ENCODE results near the gene WWOX.
"Not testable (repeated sequence)": the region's sequence is repeated elsewhere in the genome, so short reads cannot be mapped to it uniquely, and the experiment has no call there.

Gene WWOX

DNA sequence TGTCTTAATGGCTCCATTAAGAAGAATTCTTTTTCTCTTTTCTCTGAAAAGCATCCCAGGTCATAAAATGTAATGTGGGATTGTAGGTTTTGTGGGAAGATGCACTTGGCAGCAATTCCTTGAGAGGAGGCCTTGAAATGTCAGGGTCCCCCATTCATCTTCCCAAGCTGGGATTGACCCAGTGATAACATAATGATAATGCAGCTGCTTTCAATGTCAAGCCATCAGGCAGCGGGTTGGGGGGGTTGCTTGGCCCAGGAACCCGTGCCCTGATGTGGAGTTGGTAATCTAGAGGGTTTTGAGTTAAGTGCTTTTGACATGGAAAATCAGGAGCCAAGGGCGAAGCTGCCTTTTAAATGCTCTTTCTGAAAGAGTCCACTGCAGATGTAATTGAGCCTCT, 484.0 kb downstream of the WWOX start:
- intact Hi-C loops (cut with DNase I) = no loop called here
- no peak for DNase-seq

DNA sequence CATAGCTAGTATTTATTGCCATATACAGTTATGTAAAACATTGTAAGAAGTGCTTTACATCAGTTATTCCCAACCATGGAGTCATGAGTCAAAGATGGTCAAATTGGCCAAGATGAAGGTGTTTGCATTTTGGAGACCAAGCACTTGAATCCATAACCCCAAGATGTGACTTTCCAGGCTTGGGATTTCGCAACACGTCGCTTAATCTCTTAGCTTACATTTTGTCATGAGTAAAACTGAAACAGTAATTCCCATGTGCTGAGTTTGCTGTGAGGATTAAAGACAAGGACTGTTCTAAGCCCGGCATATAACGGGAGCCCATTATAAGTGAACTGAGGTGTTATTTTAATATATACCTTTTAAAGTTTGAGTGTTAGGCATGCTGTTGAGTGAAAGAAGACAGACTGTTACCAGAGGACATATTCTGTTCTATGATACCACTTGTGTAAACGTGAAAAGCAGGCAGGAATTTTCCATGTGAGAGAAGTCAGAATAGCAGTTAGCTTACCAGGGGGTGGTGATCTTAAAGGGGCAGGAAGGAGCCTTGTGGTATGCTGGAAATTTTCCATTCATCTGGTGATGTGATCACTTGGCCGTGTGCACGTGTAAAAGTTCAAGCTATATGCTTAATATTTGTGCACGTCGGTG, 484.9 kb downstream of the WWOX start:
- no peak for DNase-seq
- intact Hi-C loops (cut with DNase I) = no loop called here

DNA sequence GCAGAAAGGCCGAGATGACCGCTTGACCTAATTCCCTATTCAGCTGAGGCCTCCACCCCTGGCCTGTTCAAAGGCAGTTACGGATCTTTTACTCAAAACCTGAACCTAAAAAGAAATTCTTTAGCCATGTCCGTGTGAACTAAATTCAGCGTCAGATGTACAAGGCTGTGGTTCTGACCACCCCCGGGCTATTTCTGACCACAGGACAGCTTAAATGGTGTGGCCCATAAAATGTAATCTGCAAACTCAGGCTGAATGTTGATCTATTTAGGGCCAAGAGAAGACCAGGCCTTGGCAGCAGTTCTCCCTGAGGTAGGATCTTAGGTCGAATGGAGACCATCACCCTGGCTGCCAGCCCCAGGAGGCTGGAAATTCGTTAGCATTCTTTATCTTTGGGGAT, 485.5 kb downstream of the WWOX start:
- DNase-seq = no peak
- intact Hi-C loops (cut with DNase I) = no loop called here

DNA sequence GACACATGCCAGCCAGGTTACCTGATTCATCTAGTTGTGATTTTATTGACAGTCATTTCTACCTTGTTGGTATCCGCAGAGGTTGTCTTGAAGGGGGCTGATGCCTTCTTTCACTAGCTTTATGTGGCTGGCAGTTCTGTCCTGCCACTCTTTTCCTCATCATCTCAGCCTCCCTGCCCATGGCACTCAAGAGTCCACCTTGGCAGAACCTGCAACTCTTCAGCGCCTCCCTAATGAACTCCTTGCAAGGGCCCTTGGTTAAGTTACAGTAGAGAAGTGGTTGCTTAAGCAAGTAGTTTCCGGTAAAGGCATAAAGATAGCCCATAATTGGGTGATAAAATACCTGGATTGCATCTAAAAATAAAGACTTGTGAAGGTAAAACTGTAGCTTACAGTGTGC, 489.9 kb downstream of the WWOX start:
- intact Hi-C loops (cut with DNase I) = no loop called here
- DNase-seq = no peak

DNA sequence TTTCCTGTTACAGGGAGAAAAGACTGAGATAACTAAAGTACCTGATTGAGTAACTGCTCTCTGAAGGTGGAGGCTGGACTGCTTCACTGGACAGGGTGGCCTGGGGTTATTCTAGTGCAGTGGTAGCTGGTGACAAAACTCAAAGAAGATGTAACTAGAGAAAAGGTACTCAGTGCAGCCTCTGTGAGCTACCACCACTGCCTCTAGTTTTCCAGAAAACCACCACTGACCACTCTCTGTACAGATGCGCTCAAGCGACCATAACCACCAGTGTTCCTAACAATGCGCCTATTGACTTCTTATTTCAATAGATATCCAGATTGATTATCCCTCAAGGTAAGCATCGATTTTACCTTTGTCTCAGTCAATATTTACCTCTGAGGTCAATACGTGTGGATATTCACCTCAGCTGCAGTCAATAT, 492.2 kb downstream of the WWOX start:
- DNase-seq = no peak
- intact Hi-C loops (cut with DNase I) = no loop called here

DNA sequence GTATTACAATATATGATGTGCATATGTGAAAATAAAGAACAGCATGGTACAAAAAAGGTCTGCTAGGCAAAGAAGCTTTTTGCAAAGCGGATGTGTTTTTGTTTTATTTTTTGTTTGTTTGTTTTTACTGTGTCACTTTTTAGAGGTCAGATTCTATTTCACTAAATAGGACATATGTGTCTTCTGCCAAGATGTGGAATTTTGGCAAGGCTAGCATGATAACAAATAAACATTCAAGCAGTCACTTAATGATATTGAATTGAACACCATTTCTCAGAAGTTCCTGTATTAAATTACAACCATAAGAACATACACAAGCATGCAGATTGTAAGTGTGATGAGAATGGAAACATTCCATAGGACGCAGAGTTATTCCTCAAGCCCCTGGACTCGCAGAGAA, 492.7 kb downstream of the WWOX start:
- DNase-seq = no peak
- intact Hi-C loops (cut with DNase I) = no loop called here

DNA sequence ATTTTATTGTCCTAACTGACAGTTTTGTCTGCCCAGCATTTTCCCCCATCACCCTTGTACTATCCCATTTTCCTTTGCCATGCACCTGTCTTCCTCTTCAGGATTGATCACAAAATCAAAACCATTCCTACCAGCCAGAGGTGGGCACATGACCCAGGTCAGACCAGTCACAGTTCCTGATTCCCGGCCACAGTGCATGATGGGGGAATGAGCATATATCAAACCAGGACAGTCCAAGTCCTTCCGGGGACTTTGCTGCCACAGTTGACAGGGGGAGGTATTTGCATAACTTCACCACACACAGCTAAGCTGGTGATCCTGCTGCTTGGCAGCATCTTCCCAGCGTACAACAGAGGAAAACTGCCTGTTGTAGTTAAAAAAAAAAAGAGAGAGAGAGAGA, 493.9 kb downstream of the WWOX start:
- no peak for DNase-seq
- intact Hi-C loops (cut with DNase I) = no loop called here

DNA sequence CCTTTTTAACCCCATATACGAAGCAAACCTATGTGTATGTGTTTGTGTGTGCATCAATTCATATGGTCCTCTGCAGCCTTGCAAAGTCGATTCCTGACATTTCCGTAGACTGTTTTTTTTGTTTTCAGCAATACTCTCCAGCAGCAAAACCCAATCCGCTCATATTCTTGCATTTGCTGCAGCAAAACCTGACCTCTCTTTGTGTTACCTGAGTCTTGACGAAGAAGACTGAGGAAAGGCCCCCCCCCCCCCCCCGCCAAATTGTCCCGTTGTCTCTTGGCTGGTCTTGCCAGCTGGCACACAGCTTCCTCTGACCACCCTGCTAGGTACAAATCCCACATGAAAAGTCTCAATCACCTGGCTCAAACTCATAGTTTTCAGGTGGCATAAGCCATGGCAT, 494.7 kb downstream of the WWOX start:
- intact Hi-C loops (cut with DNase I) = no loop called here

DNA sequence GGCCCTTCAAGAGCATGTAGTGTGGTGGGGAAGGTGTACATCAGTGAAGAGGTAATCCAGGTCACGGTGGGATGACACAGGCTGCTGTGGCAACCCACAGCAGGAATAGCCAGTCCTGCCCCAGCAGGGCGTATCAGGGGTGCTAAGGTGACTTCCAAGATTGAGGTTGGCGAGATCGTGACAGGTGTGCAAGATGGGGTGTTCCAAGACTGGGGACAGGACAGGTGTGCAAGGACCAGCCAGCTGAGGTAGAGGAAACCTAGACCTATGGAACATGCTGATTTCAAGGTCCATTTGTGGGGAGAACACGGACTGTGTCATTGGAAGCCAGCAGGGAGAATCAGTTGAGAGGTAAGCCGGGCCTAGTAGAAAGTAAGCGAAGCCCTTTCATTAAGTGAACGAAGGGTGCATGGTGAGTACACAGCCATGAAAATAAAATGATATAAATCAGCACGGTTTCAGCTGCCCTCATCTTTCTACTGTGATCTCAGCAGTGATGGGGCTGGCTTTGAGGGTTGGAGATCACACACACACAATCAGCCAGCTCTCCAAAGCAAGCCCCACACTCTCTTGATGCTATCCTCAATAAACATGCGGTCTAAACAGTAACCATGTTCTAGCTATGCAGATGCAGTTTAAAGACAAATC, 497.0 kb downstream of the WWOX start:
- no peak for DNase-seq
- intact Hi-C loops (cut with DNase I) = no loop called here

More for the DNA sequence above, 494.7 kb downstream of the WWOX start:
- no peak for DNase-seq

DNA sequence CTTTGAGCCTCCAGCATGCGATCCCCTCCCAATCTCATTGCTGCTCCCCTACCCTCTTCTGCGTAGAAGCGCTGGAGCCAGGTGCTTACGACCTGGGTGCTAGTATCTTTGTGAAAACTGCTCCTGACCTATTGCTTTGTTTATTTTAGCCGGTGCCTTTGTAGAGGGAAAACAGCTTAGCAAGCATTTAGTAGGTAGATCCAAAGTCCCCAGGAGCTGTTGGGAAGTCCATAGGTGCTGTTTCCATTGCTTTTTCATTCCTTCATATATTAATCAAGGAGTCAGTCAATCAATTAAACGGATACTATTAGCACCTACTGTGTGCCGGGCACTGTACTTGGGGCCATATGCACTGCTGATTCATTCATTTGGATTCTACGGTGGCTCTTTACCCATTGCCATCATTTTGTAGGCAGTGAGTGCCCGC, 497.6 kb downstream of the WWOX start:
- no peak for DNase-seq
- intact Hi-C loops (cut with DNase I) = no loop called here

DNA sequence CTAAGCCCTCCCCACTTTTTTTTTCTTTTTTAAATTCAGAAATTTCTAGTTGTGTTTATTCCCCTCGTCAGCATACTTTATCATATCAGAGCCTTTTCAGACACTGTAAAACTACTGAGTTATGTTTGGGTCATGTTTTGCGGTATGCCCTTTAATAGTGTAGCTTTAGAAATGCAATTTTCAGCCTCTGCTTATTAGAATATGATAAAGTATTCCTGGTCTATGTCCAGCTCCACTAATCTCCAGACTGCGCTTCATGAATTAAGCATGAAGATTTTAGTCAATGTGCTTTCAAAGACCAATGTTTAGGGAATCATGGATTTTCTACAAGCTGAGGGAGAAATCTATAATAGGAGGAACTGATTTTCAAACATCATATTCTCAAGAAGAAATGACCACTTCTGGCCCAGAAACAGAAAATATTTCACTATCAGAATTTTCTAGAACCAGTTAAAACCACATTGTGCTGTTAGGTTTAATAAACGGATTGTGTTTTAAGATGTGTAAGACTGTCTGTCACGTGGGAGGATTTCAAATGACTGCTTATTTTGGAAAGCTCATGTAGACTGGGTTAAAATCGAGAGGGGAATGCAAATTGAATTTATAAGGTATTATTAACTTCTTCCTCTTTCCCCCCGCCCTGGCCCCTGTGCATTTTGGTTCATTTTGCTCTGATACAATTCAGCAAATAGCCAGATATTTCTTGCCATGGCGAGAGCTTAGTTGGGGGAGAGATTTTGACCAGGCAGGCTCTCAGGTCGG, 498.5 kb downstream of the WWOX start:
- DNase-seq = no peak
- intact Hi-C loops (cut with DNase I) = no loop called here

DNA sequence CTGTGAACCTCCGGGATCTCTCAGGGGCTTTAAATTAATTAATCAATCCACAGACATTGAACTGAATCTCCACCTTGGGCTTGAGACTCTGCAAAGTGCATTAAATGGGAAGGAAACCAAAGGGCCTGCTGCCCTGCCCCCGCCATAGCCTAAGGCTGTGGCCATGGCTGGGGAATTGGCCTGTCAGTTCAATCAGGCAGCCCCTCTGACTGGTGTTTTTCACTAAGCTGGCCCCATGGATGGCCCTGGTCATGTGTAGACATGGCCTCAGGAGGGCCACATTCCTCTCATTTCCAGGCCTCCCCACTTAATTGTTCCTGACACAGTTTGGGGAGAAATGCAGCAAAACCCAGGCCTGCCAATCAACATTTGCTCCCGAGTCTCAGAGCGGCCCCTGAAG, 499.8 kb downstream of the WWOX start:
- intact Hi-C loops (cut with DNase I) = no loop called here
- no peak for DNase-seq

DNA sequence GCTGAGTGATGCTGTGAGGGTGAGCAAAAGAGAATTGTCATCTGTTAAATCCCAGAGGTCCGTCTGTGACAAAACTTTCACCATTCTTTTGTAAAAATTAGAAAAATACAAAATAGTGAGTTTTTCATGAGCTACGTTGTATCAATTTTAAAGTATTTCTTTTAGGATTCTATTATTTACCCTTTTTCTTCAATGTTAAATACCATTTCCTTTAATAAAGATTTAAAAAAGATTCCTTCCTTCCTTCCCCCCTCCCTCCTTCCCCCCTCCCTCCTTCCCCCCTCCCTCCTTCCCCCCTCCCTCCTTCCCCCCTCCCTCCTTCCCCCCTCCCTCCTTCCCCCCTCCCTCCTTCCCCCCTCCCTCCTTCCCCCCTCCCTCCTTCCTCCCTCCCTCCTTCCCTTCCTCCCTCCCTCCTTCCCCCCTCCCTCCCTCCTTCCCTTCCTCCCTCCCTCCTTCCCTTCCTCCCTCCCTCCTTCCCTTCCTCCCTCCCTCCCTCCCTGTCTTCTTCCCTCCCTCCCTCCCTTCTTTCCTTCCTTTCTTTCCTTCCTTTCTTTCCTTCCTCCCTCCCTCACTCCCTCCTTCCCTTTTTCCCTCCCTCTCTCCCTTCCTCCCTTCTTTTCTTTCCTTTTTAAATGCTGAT, 505.1 kb downstream of the WWOX start:
- DNase-seq; intact Hi-C loops (cut with DNase I): not testable (repeated sequence)

DNA sequence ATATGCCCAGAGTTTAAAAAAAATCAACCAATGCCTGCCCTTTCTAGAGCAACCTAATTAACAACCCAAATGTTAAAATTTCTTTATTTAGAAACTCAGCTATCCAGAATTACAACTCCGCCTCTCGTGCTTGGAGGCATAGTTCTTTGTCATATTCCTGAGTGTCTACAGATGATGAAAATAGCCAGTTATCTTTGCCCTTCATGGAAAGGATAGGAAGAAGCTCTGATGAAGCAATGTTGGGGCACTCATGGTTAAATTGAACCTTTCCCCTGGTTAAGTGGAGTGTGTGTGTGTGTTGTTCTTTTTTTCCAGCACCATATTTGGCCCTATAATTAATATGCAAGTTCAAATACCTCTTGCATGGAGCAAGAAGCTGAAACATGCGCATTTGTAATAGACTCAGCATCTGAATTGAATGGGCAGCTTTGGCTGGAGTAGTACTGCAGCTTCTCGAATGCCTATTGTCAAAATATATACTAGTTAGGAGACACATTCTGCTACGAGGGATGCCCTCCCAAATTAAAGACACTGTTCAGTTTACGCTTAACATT, 506.2 kb downstream of the WWOX start:
- intact Hi-C loops (cut with DNase I) = no loop called here
- no peak for DNase-seq

DNA sequence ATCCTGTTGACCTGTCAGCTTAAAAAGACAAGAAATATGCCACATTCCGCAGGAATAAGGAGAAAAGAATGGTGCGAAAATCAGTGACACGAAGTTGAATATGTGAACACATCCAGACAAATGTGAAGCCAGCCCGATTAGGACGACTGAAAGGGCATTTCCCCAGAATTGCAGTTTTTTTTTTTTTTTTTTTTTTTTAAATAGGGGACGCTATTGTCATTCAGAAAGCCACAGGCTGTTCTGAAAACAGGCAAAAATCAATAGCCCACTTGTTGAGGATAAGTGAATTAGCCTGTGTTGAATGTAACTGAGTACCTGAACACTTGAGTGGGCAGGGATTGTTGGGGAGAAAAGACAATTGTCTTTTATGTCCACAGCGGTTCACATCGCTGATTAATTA, 507.1 kb downstream of the WWOX start:
- intact Hi-C loops (cut with DNase I) = no loop called here
- no peak for DNase-seq

DNA sequence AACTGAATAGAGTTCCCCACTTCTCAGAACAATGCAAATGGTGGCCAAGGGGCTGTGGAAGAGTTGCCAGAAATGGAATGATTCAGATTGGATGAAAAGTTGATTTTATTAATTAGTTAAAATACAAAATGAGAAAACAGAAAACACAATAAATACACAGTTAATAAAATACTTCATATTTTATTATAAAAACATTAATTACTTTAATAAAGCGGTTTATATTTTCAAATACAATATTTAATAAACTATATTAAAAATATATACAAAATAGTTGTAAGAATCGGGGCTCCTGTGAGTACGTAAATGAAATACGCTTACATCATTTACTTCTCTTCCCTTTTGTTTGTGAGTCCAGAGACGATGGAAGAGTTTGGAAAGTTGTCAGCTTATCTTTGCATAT, 507.6 kb downstream of the WWOX start:
- intact Hi-C loops (cut with DNase I) = no loop called here
- no peak for DNase-seq

DNA sequence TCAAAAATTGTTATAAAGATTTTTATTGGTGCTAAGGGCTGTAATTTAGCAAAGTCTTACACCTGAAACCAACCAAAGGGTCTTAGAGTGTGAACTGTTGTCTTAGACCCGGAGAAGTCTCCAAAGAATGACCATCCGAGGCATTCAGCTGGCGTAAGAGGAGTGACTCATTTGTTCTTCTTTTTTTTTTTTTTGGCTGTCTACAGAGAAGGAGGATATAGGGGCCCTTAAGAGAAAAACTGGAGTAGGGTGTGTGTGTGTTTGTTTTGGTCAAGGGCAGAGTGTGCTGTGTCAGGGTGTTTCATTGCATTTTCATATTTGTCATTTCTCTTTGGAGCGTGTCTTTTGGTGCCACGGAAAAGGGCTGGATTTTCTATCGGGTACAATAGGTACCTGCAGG, 508.0 kb downstream of the WWOX start:
- no peak for DNase-seq
- intact Hi-C loops (cut with DNase I) = no loop called here

DNA sequence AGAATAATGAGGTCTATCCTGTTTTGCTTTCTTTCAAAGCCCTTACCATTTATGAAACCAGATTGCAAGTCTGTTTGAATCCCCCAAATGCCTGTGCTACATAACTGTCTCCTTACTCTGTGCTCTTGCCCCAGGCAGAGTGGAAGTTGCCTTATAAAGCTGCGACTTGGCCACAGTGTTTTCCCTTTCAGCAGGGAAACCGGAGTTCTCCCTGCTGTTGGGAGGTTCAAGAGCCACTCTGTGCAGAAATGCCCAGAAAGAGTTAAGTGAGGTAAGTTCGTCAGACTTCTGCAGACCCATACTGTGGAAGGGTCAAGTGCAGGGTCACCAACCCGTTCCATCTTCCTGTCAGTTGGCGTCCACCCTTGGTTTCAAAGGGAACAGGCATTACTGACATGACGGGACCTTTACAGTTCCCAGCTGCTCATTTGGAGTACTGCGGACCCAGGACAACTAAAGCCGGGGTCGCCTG, 508.9 kb downstream of the WWOX start:
- no peak for DNase-seq
- intact Hi-C loops (cut with DNase I) = no loop called here

DNA sequence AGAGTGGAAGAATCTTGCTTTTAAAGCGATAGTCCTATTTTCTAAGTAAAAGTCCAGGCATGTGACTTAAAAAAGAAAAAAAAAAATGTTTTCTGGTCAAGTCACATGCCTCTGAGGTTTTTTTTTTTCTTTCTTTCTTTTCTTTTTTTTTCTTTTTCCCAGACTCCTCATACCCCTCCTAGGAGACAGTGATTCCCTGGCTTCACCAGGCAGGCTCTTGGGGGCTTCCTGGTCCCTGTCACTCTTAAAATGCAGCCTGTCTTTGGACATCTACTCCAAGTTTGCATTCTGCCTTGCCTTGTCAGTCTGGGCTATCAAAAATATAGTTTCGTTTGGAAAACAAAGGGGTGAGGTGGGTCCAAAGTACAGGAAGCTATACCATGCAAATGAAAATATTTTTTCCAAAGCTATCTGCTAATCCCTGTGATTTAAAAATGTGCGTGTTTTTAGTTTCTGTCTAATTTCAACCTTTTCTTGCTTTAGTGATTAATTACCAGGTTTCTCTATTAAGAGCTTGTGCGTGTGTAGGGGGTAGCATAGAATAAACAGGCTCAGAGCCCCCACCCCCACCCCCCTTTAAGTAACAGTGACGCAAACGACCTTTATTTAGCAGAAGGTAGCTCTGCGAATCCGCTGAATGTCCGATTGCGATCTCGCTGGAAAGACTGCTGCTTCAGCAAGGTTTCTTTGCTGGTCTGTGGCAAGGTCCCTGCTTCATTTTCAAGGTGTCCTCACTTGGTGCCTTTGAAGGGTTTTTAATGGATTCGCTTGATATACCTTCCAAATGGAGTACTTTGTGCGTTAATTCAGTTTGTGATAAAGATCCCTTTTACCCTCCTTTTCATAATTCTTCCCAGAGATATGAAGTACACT, 510.2 kb downstream of the WWOX start:
- DNase-seq = no peak
- intact Hi-C loops (cut with DNase I) = no loop called here

DNA sequence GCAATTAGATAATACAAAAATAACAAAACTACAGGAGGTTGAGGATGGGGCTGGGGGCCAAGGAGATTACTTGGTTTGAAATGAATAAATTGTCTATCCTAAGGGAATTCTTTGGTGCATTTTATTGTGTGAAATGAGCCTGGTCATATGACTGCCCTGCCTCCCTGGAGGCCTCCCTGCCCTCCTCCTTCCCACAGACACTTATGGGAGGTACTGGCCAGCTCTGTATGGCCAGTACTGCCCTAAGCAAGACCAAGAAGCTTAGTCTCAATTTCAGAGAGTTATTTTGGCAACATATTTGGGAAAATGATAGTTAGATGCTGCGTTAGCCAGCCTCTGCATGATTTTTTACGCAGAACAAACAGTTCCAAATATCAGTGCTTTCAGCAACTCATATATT, 511.9 kb downstream of the WWOX start:
- DNase-seq = no peak
- intact Hi-C loops (cut with DNase I) = no loop called here

All from posterior cingulate gyrus (tissue), 11 donors.